ENCODE data around the gene ALDH1A2.

The ALDH1A2 gene

GRCh38 chr15:57945616-57946015 lies 119.9 kb downstream of the ALDH1A2 start:
- DNase-seq (ENCODE audit: low read depth in 3 of 3): no peak

DNA sequence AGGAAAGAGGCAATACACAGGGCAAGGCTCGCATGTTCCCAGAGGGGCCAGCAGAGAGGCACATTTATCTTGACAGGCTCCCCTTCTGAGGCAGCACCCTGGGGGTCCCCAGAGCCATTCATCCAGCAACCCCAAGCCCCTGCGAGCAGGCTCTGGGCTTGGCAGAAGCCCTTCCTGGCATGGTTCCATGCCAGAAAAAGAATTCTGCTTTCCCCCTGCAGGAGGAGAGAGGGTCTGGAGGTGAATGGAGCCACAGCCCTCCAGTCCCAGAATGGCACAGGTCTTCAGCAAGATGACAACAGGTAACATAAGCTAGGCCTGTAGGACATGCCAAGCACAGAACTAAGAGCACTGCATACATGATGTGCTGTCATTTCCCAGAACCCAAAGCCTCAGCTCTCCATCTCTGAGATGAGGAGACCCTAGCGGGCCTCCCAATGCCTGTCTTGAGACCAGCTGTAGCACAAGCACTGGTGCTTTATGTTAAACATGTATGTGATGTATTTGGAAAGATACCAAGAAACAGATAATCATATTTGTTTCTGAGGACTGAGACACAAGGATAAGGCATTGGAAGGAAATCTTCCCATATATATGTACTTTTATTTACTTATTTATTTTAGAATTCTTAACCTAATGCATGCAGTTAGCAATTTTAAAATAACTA lies 121.6 kb downstream of the ALDH1A2 start:
- DNase-seq (ENCODE audit: low read depth in 3 of 3): no peak

- DNase-seq (ENCODE audit: low read depth in 3 of 3): no peak
Measured at GRCh38 chr15:57943171-57943570, 122.3 kb downstream of the ALDH1A2 start.

DNA sequence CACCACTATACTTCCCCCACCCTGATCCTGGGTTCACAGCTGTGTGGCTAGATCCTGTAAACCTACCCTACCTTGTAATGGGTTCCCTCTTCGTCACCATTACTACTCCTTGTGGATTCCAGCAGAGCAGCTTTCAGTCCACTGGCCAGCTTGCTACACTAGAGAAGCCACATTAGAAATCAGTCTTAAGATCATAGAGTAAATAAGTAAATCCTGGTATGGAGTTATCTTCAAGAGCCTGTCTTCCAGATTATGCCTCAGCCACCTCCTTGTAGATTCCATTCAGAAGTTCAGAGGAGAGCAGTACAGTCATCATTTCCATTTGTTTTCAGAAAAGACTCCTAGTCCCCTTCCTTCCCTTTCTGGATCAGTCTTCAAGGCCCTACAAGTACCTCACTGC lies 123.7 kb downstream of the ALDH1A2 start:
- DNase-seq (ENCODE audit: low read depth in 3 of 3): no peak

DNA sequence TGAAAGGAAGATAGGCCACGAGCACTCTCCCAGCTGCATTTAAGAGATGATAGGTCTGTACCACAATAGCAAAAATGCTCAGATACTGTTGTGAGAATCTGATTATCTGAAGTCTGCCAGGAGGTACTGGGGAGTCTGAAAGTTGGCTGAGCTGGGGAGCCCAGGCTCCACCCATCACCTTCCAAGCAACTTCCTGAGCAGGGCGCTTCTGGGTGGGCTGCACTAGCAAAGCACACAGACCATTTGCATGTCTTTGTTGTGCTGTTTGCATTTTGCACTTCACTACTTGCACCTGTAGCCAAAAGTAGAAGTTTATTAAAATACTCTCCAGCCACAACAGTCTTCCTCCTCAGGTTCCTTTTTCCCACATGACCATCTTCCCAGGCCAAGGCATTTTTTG lies 133.2 kb downstream of the ALDH1A2 start:
- DNase-seq (ENCODE audit: low read depth in 3 of 3): no peak

- DNase-seq (ENCODE audit: low read depth in 3 of 3): no peak
Measured at GRCh38 chr15:57931570-57931969, 133.9 kb downstream of the ALDH1A2 start.

GRCh38 chr15:57927091-57927631 lies 138.3 kb downstream of the ALDH1A2 start:
- no peak for DNase-seq (ENCODE audit: low read depth in 3 of 3)

DNA sequence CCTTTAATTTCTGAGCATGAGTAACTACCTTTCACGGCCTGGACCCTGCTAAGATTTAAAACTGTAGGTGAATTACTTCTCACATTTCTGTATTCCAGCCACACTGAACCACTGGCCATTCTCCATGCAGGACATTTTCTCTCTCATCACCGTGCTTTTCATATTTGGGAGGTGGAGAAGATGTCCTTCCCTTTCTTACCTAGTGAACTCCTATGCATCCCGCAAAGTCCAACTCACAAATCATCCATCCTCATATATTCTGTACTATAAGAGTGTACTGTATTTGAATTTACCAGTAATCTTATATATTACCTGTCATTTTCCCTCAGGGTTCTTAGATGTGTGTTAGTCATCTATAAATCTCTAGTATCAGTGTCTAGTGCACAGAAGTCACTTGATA lies 139.9 kb downstream of the ALDH1A2 start:
- DNase-seq (ENCODE audit: low read depth in 3 of 3): no peak

- DNase-seq (ENCODE audit: low read depth in 3 of 3): no peak
Measured at GRCh38 chr15:57924598-57924997, 140.9 kb downstream of the ALDH1A2 start.

DNA sequence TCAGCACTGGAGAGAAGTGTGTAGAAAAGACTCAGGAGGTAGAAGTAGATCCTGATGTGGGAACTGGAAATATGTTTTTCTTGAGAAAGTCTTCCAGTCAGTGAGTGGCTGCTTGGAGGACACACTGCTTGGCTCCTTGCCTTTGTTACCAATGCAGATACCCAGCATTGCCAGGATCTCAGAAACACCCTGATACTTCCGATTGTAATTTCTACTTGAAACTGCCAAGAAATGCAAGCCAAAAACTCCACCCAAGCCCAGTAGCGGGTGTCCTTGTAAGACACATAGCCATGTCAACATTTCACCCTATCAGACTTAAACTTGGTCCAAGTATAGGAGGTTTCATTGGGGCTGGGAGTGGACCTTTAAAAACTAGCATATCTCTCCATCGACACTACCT lies 141.8 kb downstream of the ALDH1A2 start:
- DNase-seq (ENCODE audit: low read depth in 3 of 3): no peak

- DNase-seq (ENCODE audit: low read depth in 3 of 3): no peak
Measured at GRCh38 chr15:57923306-57923705, 142.2 kb downstream of the ALDH1A2 start.

DNA sequence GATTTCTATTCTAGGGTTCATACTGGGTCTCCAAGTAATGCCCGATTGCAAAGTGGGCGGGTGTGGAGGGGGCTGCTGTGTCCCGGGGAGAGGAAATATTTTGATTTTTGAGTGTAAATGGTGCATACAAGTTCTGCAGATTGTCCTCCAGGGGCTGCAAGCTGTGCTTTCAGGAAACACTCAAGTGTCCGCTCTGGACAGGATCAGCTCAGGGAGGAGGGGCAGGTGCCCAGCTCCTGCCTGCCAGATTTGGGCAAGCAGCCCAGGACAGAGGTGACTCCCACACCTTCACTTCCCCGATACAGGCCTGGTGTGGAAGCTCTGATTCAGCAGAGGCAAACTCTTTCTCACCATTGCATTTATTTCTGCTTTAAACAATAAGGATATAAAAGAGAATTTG lies 142.7 kb downstream of the ALDH1A2 start:
- no peak for DNase-seq (ENCODE audit: low read depth in 3 of 3)

GRCh38 chr15:57921371-57921770 lies 144.1 kb downstream of the ALDH1A2 start:
- no peak for DNase-seq (ENCODE audit: low read depth in 3 of 3)

- no peak for DNase-seq (ENCODE audit: low read depth in 3 of 3)
Measured at GRCh38 chr15:57920911-57921310, 144.6 kb downstream of the ALDH1A2 start.

GRCh38 chr15:57919754-57920153 lies 145.8 kb downstream of the ALDH1A2 start:
- no peak for DNase-seq (ENCODE audit: low read depth in 3 of 3)

- no peak for DNase-seq (ENCODE audit: low read depth in 3 of 3)
Measured at GRCh38 chr15:57917998-57918397, 147.5 kb downstream of the ALDH1A2 start.

- no peak for DNase-seq (ENCODE audit: low read depth in 3 of 3)
Measured at GRCh38 chr15:57916695-57917094, 148.8 kb downstream of the ALDH1A2 start.

DNA sequence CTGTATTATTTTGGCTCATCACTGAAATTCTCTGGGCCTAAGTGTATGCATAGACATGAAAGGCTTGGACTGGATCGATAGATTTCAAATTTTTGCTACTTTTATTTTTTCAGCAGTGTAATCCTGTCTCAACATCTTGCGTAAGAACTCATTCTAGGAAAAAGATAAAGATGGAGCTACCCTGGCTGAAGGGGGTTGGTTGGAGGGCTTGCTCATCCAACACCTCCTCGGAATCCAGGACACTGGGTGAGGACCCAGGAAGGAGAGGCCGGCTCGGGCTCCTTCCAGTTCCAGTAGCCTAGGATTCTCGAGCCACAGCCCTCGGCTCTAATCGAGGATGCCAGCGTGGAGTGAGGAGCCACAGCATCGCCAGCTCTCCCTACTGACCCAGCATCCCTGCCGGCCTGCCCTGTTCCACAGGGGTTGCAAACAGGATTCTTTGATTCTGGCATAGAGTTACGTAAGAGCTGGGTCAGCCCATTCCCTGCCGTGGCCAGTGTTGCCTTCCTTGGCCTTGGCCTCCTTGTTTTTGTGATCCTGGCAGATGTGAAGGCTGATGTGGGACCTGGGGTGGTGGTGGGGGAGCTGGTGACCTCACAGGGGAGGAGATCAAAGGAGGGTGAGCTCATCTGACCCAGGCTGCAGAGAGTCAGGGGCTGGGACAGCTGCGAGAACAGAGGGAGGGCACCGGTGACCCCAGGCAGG lies 149.5 kb downstream of the ALDH1A2 start:
- DNase-seq (ENCODE audit: low read depth in 3 of 3): no peak

DNA sequence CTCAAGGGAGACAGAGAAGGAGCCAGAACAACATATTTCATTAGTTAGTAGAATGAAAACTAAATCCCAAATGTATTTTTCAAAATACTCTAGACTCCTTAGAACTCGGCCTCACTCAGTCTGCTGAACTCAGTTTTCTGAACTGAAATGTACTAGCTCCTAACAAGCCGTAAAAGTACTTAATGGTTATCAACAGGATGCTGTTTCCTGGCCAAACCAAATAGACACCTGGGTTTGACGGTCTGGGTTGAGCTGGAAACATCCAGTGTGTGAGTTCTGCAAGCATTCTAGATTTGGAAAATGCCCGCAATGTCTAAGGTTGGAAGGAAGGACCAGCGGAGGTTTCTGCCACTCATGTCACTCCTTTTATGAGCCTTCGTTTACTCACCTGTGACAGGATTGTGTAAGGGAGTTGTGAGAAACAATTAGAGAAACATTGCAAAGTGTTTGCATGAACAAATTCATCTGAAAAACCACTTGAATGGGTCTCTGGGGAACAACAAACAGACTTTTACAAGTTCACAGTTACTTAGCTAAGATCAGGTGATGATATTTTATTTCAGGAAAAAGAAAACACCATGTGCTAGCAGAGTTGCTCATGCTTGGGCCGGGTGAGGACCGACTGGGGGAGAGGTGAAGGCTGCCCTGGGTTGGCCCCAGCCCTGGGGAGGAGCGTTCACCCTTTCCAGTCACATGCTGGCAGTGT lies 151.0 kb downstream of the ALDH1A2 start:
- no peak for DNase-seq (ENCODE audit: low read depth in 3 of 3)

DNA sequence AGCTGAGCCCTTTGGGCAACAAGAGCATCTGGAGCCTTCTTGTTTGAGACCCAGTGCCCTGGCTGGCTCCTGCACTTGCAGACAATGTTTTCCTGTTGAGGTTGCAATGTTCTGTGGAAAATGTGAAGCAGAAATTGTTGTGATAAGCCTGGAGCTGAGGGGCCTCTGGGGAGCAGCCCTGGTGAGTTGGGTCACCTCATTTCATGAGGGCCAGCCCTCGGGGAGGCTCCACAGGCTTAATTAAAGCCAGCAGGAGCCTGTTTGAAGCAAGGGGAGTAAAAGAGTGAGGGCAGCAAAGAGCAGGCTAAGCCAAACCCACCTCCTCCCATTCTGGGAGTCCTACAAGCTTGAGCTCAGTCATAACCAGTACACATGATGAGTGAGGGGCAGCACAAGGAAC lies 154.3 kb downstream of the ALDH1A2 start:
- no peak for DNase-seq (ENCODE audit: low read depth in 3 of 3)

- no peak for DNase-seq (ENCODE audit: low read depth in 3 of 3)
Measured at GRCh38 chr15:57910672-57911071, 154.8 kb downstream of the ALDH1A2 start.

GRCh38 chr15:57909388-57909787 lies 156.1 kb downstream of the ALDH1A2 start:
- DNase-seq (ENCODE audit: low read depth in 3 of 3): no peak

DNA sequence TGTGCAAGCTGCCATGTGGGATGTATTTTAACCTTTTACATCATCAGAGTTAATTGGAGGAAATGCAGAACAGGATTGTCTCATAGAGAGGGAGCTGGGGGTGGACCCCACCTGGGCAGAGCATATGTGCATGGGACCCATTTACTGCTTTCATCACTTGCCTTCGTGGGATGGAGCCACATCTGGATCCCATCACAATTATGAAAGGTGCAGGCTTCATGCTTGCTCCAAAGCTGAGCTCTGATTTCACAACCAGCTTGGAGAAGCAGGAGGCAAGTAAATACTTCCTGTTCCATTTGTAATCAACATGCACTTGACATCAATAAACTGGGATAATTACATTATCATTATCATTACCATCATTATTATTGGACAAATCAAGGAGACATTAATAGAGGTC lies 161.9 kb downstream of the ALDH1A2 start:
- no peak for DNase-seq (ENCODE audit: low read depth in 3 of 3)

Measured in stimulated activated CD4-positive, alpha-beta T cell treated with anti-CD3 and anti-CD28 coated beads, TNF-alpha, amount 100 ng/mL, for 4 hours (primary cell).